Neural cell (in vitro differentiated cells): ENCODE results near the gene SZT2.

Experiments
- EP300 ChIP-seq: fragments of 450-650 bp; conservative IDR thresholded peaks from 2 replicates; pipeline ENCODE4 v1.6.1; 2014; ENCODE audit warnings: antibody characterized with exemption, mild to moderate bottlenecking, moderate library complexity; ENCODE audit not compliant: poor library complexity, severe bottlenecking
- REST ChIP-seq: IDR thresholded peaks from 2 replicates; pipeline ENCODE4 v1.6.1; 2012; ENCODE audit warnings: borderline replicate concordance
- TF ChIP-seq, protein P1 (sequence below): fragments of 450-650 bp; IDR thresholded peaks from 2 replicates; pipeline ENCODE4 v1.5.1; 2014; ENCODE audit warnings: antibody characterized with exemption, mild to moderate bottlenecking, moderate library complexity; ENCODE audit not compliant: poor library complexity, severe bottlenecking

DNA sequence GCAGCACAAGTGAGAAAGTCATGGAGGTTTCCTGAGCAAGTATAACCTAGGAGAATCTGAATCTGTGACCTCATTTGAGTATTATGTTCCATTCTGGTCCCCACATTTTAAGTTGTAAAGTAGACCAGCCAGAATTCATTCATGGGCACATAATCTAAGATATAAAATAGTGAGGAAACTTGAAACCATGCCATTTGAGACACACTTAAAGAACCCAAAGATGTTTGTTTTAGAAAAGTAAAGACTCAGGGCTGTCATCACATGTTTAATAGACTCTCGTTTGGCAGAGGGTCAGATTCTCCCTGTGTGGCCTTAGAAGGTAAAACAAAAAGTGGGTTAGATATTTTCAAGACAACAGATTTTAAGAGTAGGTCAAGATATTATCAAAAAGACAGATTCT, 6.4 kb downstream of the SZT2 start:
- TF ChIP-seq, protein P1, sequence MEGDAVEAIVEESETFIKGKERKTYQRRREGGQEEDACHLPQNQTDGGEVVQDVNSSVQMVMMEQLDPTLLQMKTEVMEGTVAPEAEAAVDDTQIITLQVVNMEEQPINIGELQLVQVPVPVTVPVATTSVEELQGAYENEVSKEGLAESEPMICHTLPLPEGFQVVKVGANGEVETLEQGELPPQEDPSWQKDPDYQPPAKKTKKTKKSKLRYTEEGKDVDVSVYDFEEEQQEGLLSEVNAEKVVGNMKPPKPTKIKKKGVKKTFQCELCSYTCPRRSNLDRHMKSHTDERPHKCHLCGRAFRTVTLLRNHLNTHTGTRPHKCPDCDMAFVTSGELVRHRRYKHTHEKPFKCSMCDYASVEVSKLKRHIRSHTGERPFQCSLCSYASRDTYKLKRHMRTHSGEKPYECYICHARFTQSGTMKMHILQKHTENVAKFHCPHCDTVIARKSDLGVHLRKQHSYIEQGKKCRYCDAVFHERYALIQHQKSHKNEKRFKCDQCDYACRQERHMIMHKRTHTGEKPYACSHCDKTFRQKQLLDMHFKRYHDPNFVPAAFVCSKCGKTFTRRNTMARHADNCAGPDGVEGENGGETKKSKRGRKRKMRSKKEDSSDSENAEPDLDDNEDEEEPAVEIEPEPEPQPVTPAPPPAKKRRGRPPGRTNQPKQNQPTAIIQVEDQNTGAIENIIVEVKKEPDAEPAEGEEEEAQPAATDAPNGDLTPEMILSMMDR = no peak
- no peak for TF ChIP-seq REST
- TF ChIP-seq EP300 = no peak
